T1000 (cell line): ENCODE measurements around the gene ACTBL2.
"Not testable (repeated sequence)": the region's sequence is repeated elsewhere in the genome, so short reads cannot be mapped to it uniquely, and the experiment has no call there.

ENCODE experiments used
- DNase-seq: peaks from one replicate; lab custom pipeline; 2025; ENCODE audit warnings: mixed read lengths; lab: John Stamatoyannopoulos, UW

ACTBL2 gene

DNA sequence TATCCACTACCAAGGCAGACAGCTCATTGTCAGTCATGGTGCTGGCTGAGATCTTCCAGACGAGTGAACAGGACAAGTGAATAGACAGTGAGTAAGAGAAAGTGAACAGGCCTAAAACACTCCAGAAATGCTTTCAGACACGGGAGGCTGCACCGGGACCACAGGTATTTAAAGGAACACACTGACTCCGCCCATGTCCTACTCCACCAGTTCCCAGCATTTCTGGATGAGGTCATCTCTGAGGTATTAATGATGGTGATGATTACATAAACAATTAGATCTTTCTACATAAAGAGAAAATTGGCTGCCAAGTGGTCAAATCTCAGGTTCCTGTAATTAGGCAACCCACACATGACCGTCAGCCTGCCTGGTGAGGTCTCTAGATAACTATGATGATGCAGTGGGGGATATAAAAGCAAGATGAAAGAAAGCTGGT lies at the start of gene ACTBL2:
Gene ACTBL2 (minus strand): TSS at position 141 of the 436 bp plus-strand sequence. CDS start 104 bp downstream, at position 37.
- no peak for DNase-seq

DNA sequence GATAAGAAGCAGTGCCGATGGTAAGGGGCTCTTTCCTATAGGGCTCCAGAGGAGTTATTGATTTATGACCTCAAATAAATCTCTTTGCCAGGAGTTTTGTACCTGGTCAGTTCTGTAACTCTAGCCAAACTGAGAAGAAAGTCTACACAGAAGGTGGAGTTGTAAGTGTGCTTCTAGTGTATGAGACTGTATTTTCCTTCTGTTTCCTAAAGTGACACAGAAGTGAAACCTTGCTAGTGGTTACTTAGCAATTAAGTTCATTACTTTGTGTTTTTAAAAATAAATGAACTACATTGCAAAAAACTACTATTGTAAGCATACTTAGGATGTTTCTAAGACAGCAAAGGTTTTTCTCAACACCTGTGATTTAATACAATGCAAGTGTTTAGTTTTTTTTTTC lies 48.7 kb upstream of the ACTBL2 start:
- no peak for DNase-seq

DNA sequence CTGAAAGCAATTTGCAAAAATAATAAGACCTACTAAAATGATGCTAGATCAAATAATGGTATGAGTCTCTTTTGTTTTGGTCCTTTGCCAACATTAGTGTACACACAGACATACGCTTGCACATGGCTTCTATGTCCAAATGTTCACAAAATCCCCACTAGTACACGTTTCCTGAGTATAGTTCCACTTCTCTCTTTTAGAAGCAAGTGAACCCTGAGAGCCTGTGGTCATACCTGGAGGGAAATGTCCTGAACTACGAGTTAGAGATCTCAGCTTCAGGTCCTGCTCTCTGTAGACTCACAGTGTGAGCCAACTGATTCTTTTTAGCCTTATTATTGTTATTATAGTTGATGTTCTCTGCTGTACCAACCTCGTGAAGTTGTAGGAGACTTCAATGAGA lies 47.3 kb upstream of the ACTBL2 start:
- no peak for DNase-seq

DNA sequence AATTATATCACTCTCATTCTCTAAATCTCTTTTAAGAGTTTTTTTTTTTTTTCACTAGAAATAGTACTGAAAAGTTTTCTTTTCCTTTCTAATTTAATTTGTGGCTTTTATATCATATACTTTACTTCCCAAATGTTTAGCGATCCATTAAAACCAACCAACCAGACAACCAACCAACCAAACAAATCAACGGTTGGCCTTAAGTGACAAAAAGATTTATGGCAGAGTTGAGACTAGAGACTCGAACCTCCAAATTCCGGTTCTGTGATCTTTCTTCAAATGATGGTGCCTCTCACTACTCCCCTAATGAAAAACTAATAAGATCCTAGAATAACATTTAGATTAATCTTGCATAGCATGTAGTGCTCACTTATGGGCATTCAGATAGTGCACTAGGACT lies 45.3 kb upstream of the ACTBL2 start:
- no peak for DNase-seq

DNA sequence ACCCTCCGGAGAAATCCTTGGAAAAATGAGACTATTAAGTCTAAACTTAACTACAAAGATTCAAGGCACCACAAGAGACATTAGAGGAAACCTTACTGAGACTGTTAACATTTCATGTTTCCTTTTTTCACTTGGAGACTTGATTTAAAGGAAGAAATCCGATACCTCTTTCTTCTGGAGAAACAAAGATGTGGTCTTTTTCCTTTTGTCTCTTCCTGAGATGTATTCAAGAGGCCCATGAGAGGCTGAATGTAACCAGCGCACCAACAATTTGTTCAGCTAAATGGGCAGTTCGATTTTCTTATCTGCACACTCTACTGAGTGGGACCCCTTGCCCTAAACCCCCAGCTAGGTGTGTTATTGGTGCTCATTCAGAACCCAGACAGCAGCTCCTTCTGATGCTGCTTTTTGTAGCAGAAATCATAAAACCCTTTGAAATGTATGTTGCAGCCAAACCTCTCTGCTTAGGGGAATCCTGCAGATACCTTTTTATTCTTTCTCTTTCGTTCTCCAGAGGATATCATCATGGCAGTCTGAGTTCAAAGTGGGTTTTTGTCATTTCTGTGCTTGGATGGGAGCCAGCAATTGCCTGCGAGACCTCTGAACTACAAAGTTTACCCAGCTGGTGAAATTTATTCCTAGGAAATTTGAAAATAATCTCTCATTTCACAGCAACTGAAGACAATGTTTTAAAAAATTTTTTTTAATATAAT lies 41.9 kb upstream of the ACTBL2 start:
- DNase-seq = no peak

DNA sequence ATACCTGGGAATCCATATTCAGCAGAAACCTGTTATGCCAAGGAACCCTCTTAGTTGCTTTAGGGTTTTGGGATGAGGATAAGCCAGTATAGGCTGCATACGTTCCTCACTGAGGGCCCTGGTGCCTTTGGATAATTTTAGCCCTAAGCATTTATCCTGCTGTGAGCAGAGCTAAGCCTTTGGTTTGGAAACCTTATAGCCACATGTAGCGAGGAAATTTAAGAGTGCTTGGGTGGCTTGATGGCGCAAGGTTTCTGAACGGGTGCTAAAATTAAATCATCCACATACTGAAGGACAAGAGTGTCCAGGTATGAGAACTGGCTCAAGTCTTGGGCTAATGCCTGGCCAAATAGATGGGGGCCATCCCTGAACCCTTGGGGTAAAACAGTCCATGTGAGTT lies 39.9 kb upstream of the ACTBL2 start:
- DNase-seq = not testable (repeated sequence)

DNA sequence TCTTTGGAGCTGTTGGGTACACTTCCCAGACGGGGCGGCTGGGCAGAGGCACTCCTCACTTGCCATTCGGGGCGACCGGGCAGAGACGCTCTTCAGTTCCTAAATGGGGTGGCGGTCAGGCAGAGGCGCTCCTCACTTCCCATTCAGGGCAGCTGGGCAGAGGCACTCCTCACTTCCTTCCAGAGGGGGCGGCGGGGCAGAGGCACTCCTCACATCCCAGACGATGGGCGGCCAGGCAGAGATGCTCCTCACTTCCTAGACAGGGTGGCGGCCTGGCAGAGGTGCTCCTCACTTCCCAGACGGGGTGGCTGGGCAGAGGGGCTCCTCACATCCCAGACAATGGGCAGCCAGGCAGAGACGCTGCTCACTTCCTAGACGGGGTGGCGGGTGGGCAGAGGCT lies 35.8 kb upstream of the ACTBL2 start:
- not testable (repeated sequence) for DNase-seq

DNA sequence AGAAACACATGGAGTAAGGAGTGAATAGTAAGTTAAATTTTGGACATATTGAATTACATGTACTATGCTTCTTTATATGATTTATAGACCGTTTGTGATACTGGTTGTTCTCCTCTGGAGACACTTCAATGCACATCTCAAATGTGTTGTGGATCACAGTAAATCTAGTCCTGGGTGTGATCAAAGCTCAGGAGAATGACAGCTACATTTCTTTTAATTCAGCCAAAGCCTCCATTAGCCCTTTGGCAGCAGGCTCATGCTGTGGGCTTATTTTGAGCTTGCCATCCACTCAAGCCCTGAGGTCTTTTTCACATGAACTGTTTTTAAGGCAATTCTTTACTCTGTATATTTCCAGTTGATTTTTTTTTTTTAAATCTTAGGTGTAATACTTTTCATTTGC lies 34.6 kb upstream of the ACTBL2 start:
- DNase-seq = no peak

DNA sequence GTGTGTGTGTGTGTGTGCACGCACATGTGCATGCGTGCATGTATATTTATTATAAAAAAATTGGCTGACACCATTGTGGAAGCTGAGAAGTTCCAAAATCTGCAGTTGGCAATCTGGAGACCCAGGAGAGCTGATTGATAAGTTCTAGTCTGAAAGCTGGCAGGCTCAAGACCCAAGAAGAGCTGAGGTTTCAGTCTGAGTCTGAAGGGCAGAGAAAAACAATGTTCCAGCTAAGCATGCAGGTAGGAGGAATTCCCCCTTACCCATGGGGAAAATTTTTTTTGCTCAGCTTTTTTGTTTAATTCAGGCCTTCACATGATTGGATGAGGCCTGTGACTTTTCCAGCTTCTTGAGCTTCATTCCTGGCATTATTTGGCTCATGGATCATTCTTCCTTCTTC lies 31.2 kb upstream of the ACTBL2 start:
- no peak for DNase-seq

DNA sequence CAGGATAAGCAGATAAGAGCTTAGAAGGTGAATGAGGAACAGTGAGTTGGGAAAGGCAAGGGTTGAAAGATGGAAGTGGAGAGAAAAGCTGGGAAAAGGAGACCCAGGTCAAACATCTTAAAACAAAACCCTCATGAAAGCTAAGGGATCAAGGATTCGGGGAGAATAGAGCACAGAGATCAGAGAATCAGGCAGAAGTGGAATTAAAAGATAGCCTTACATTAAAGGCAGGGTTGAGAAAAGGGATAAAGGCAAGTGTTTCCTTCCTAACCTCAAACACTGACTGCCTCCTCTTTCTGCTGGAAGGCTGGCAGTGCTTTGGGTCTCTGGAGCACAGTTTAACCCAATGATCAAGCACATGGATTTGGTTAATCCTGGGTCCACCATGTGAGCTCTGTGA lies 28.7 kb upstream of the ACTBL2 start:
- DNase-seq = no peak

DNA sequence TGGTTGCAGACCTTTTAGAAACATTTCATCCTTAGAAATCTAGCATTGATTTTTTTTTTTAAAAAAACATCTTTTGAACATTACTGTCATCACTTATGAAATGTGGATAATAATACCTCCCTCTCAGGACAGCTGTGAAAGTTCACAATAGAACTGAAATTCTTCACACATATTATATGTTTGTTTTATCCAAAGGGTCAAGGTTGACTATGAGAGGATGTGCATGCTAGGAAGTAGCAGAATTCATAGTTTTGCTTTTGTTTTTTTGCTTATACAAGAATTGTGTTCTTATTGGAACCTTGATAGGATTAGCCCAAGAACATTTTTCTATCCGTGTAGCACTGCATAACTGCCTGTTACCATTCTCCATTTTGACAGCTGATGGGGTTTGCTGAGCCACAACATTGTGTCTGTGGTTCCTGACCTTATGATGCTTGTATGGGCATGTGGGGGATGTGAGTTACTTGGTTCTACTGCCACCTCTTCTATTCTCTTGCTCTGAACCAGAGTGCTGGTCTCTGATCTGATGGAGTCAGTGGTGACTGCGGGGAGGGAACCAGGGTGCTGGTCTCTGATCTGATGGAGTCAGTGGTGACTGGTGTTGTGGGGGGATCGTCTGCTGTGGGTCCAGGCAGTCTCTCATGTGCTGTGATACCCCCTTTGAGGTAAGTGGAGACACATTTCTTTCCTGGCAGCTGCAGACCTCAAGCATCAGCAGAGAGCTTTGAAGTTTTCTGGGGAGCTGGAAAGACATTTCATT lies 27.1 kb upstream of the ACTBL2 start:
- no peak for DNase-seq

DNA sequence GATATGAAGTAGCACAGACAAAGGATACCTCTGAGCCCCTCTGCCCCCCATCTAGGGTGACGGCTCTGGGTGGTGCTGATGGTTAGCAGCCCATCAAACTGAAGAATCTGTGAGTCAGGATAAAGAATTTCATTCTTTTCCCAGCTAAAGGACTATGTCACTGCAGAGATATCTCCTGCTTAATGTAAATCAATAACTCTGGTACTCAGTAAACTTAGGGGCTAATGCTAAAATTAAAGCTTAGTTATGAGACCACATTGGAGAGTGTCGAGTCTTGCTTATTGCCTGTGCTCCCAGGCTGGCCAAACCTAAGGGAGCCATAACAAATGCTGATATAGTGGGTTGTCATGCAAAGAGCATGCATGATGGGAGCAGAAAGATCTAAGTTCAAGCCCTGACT lies 25.6 kb upstream of the ACTBL2 start:
- DNase-seq = no peak

DNA sequence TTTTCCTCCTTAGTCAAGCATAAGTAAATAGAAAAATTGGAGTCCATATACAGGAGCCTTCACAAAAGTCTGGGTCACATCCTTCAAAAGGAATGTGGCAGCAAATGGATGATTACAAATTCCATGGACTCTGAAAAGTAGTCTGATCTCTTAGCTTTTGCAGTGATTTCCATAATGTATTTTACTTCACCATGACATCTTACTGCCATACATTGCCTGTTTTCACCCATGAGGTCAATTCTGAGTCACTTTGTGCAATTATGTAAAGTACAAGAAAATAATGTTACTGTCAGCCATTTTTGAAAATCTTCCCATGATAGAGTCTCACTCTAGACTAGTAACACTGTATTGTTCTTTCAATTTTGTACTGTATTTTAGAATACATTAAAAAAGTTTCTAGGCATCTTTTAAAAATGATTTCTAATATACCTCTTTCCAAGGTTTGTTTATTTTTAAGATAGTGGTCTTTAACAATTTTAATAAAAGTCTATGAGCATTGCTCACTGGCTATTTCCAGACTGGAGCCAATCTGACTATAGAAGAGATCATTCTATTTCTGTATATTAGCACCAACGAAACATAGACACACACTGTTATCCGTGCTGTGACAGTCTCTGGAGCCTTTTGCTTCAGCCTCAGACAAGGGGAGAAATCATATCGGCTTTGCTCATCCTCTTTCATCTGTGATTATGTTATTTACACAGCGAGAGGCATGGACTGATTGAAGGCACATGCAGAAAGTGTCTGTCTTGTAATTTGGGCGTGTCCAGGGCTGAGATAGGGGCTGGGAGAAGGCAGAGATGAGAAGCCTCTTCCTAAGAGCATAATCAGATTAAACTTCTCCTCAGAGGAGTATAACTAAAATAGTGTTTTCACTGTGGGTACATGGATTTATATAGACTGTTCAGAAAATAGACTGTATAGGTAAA lies 22.9 kb upstream of the ACTBL2 start:
- no peak for DNase-seq

DNA sequence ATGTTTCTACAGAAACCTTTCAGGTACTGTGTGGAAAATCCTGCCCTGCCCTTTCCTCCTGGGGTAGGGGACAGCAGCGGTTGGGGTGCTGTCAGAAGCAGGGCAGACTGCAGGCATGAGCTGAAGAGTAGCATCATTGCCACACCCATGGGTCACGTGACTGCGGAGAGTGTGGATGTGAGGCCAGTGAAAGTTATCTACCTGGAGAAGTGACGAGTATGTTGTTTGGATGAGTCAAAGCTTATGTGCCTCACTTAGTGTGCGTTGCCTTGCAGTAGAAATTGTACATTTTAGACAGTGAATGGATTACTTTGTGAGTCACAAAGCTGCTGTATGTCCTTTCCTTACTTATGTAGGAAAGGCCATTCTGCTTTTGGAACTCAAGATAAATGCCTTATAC lies 21.7 kb upstream of the ACTBL2 start:
- no peak for DNase-seq

DNA sequence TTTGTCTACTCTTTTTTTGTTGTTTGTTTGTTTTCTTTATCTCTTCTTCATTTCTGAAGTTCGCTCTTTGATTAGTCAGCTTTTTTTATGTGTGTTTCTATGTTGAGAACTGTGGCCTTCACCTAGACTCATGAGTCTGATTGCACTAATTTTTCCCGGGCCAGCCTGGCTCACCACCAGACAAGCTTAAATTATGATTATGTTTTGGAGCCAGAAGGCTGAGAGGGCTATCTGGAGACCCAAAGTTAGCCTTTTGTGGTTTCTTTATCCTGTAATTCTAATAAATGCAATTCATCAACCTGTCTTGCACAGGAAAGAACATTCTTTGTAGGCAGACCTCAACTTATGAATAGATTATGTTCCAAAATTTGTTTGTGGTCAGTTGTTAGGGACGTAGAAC lies 20.8 kb upstream of the ACTBL2 start:
- DNase-seq = no peak

DNA sequence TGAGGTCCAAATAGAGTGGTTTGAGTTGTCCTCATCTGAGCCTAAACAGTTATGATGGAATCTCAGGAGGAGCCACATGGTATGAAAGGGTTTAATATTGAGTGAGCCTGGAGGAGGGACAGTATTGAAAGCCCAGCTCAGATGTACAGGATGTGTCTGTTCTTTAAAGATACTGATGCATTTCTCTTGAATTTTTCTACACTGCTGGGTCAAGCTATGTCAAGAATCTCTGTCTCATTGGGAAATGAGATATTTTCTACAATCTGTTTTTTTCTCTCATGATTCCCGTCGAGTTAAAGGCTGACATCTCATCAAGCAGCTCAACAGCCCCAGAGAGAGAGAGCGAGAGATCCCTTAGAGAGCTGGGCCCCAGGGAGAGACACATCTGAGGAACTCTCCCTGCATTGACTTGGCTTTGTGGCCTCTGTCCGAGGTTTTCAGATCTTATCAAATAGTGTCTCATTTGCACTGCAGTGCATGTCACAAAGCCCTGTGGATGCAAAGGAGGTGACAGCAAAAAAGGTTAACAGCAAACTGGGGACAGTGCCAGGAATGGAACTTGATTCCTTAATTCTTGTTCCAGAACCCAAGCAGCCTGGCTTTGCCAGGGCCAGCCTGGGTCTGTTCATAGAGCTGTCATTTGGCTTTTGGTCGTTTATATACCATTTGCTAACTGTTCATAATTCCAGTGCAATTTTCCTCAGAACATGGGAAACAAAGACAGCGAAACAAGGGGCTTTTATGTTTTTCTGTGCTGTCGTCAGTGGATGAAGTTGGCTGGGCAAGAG lies 19.0 kb upstream of the ACTBL2 start:
- no peak for DNase-seq

DNA sequence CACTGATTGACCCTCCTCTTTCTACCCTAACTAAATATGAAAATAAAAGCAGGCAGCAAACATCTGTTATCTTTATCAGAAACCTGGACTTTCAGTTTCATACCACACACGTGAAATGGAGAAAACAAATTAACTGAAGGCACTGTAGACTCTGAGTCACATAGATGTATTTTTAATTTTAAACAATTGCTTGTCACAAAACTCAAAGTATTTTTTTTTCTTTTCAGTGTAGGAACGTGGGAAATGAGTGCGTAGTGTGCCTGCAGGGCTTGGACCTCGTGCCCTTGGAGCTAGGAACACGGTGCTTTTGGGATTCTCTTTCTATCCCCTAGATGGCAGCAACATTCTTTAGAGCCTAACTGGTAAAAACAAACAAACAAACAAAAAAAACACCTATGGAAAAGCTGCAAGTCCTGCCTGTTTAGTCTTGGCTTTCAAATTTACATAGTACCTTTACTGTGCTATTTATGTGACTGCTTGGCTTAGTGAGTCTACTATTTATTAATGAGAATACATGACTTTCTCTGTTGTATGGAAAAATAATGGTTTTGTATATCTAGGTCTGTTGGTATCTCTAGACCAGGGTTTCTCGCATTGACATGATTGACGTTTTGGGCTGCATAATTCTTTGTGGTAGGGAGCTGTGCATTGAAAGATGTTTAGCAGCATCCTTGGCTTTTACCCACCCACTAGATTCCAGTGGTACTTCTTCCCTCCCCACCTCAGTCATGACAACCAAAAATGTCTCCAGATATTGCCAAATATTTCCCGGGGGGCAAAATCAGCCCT lies 16.8 kb upstream of the ACTBL2 start:
- DNase-seq = no peak

DNA sequence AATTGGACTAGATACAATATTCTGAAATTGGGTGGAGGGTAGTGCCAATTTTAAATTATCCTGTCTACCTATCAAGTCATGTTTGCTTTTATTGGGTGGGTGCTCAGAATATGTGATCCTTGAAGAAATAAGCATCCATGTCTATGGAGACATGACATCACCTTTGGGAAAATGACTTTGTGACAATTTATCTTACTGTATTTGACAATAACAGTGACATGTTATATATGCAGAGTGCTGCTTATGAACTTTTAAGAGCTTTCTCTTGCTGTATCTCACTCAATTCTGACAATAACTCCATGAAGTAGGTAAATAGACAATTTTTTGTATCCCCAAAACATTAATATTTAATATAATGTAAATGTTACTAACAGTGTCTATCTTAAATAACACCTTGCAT lies 15.1 kb upstream of the ACTBL2 start:
- DNase-seq = no peak

DNA sequence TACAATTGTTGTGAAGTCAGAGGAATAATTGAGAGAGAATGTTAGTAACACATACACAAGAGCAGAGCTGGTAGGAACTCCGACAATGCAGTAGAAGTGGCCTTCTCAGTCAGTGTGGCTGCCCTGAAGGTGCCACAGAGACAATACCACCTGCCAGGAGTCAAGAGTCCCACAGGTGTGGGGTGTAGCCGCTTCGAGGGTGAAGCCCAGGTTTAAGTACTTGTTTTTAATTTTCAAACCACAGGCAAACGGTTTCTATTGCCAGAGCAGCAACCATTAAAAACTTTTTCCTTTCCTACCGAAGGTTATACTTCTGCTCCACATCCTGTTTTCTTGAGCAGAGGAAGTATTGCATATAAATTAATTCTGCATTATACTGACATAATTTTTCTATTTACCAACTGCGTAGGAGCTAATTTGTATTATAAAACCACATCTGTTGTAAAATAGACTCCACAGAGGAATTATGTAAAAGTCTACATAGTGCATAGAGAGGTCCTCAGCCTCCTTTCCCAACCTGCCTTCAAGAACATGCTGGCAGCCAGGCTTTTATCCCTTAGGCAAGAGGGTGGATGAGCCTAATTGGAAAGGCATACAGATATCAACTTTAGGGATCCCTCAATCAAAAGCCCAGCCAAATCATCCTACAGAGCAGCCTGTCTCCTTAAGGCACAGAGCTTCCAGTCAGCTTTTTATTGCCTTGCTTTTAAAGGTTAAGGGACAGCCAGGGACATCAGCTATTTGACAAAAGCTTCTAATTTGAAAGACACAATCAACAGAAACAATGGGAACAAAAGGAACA lies 12.9 kb upstream of the ACTBL2 start:
- no peak for DNase-seq
